Neutrophil (primary cell): ENCODE measurements around the gene QSOX1.

ENCODE experiments used
- H3K27ac ChIP-seq: fragments of 200-600 bp; sonication (generic); 2 replicates; pipeline ENCODE4 v1.5.1; 2016; ENCODE audit warnings: mild to moderate bottlenecking, moderate library complexity
- H3K27me3 ChIP-seq: fragments of 200-600 bp; sonication (generic); 2 replicates; pipeline ENCODE4 v1.6.0; 2016; ENCODE audit warnings: mild to moderate bottlenecking
- H3K36me3 ChIP-seq: fragments of 200-600 bp; sonication (generic); 2 replicates; pipeline ENCODE4 v1.5.1; 2017
- H3K4me1 ChIP-seq, 2 experiments: fragments of 200-600 bp in 1 of 2; sonication (generic) in 1 of 2; 1 replicate in 1 of 2; 2 replicates in 1 of 2; pipeline versions ENCODE4 v1.5.1 to v1.6.1; 2013 to 2016; ENCODE audit warnings: low read depth in 1 of 2, low read length in 1 of 2, mild to moderate bottlenecking in 1 of 2, moderate library complexity in 1 of 2; ENCODE audit not compliant: control insufficient read depth in 1 of 2, insufficient read depth in 1 of 2
- H3K4me3 ChIP-seq, 2 experiments: fragments of 200-600 bp in 1 of 2; sonication (generic) in 1 of 2; 1 replicate in 1 of 2; 2 replicates in 1 of 2; pipeline ENCODE4 v1.5.1; 2013 to 2016; ENCODE audit warnings: low read depth in 1 of 2, low read length in 1 of 2, mild to moderate bottlenecking in 1 of 2, moderate library complexity in 1 of 2
- H3K9me3 ChIP-seq: fragments of 200-600 bp; sonication (generic); 2 replicates; pipeline ENCODE4 v1.5.1; 2016
- TF ChIP-seq, protein P1 (sequence below): fragments of 200-600 bp; sonication (generic); IDR thresholded peaks from 2 replicates; pipeline ENCODE4 v1.5.1; 2016; ENCODE audit warnings: antibody characterized with exemption

QSOX1 gene

DNA sequence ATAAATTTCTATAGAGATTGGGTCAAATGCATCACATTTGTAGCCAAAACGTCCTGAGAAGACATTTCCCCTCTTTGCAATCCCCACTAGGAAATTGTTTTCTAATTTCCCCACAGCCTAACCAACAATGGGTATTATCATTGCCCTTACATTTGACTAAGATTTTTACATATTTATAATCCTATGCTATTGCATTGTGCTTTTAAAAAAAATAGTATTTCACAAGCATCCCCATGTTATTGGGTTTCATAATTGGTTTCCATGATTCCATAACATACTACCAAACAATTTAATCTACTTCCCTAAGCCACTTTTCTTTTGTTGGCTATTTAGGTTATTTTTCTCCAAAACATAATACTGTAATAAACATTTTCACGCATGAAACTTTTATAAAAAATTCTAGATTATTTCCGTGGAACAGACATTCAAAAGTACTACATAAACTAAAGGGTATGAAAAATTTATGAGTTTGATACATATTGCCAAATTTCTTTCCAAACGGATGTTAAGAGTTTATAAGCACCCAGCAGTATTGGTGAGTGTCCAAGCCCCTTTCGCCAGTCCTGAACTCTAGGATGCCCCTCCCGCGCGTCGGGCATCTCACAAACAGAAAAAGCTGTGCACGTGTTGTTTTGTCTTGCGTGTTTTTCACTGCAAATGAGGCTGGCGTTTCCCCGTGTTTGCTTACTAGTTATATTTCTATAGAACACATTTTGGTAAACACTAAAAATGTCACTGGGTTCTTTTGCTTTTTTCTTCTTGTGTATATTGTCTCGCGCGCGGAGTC, 73.4 kb downstream of the QSOX1 start:
- TF ChIP-seq, protein P1, sequence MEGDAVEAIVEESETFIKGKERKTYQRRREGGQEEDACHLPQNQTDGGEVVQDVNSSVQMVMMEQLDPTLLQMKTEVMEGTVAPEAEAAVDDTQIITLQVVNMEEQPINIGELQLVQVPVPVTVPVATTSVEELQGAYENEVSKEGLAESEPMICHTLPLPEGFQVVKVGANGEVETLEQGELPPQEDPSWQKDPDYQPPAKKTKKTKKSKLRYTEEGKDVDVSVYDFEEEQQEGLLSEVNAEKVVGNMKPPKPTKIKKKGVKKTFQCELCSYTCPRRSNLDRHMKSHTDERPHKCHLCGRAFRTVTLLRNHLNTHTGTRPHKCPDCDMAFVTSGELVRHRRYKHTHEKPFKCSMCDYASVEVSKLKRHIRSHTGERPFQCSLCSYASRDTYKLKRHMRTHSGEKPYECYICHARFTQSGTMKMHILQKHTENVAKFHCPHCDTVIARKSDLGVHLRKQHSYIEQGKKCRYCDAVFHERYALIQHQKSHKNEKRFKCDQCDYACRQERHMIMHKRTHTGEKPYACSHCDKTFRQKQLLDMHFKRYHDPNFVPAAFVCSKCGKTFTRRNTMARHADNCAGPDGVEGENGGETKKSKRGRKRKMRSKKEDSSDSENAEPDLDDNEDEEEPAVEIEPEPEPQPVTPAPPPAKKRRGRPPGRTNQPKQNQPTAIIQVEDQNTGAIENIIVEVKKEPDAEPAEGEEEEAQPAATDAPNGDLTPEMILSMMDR = no peak

DNA sequence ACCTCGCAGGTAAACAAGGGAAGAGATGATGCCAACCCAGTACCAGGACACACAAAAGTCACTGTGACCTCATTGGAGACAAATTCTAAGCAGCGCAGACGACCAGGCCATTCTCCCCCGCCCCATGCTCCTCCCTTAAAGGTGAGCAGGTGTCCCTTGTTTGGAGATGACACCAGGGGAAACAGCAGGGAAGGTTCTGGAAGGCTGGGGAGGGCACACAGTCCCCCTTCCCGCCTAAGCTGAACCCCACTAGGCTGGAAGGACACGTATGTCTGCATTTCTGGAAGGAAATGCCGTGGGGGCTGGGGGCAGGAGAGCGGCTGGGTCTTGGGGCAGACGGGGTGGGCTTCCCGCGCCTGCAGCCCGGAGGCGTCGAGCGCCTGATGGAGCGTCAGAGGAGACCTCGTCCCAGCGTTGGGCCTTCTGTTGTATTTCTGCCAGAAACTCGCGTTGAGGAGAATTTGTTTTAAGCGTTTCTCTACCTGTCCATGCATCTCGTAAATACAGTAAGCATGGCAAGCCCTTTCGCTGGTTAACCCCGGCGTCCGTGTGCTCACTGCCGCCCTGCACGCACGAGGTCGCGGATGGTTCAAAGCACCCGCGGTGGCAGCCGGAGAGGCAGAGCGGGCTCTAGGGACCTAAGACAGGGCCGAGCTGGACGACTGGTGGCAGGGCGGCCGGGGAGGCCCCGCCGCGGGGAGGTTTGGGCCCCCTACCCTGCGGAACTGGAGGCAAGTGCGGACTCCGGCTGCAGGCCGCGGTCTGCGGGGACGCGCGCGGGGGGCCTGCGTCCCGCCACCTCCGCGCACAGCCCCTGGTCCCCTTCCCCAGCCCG, 74.2 kb downstream of the QSOX1 start:
- TF ChIP-seq, protein P1 = no peak
- H3K27ac ChIP-seq = no peak overlapping the region
- H3K4me3 ChIP-seq = peak overlapping the region; percentile 69 to 80

More for the DNA sequence above, 73.4 kb downstream of the QSOX1 start:
- Histone ChIP-seq H3K4me1 (peaks cover 30 to 50% of the 10 kb centered on the region in 2 experiments), H3K27ac (no peak overlapping the region), H3K9me3 (no peaks in the 10 kb centered on the region), H3K4me3 (peak overlapping the region in 1 of 2 experiments; percentile 80), H3K27me3 (peaks cover 100% of the 10 kb centered on the region), H3K36me3 (no peaks in the 10 kb centered on the region)

DNA sequence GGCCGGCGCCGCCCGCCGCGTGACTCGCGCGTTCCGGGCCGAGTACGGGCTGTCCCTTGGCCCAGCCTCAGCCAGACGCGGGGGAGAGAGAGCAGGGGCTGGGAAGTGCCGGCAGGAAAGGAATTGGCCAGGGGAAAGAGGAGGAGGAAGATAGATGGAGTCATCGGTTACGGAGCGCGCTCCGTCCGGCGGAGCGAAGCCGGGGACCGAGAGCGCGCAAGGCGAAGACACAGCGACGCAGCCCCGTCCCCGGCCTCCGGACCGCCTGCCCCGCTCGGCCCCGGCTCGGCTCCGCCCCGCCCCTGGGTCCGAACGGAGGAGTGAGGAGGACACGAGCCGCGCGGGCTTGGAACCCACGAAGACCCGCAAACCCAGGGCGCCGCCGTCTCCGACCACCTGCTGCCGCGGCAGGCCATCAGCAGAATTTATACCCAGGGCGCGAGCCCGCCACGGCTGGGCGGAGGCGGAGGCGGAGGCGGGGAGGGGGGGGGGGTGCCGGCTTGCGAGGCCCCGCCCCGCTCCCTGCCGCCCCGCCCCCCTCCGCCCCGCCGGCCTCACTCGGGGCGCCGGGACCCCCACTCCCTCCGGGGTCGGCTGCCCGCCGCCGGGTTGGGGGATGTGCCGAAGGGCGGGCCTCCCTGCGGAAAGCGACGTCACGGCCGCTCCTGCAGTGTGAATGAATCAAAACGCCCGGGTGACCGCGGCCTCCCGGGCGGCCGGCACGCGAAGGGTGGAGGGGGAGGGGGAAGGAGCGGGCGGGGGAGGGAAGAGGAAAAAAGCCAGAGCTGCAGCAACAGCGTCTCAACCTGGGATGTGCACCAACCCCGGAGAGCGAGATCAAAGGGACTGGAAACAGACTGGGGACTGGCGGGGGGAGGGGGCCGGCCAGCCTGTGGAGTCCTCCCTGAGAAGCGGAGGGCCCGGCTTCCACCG, 75.1 kb downstream of the QSOX1 start, which contains the start of gene LHX4:
TSS of gene LHX4 (plus strand) at position 782 of the 933 bp plus-strand sequence. CDS start 266 bp downstream, outside the sequence.
- Histone ChIP-seq H3K9me3 (no peaks in the 10 kb centered on the region), H3K27me3 (peaks cover 100% of the 10 kb centered on the region), H3K36me3 (no peaks in the 10 kb centered on the region), H3K4me1 (peaks cover 46 to 67% of the 10 kb centered on the region in 2 experiments), H3K4me3 (peak within 1 kb of the TSS; percentile 69 to 80), H3K27ac (no peak within 1 kb of the TSS)
- TF ChIP-seq, protein P1 = no peak

More for the DNA sequence above, 74.2 kb downstream of the QSOX1 start:
- Histone ChIP-seq H3K27me3 (peaks cover 100% of the 10 kb centered on the region), H3K9me3 (no peaks in the 10 kb centered on the region), H3K4me1 (peaks cover 38 to 58% of the 10 kb centered on the region in 2 experiments), H3K36me3 (no peaks in the 10 kb centered on the region)

DNA sequence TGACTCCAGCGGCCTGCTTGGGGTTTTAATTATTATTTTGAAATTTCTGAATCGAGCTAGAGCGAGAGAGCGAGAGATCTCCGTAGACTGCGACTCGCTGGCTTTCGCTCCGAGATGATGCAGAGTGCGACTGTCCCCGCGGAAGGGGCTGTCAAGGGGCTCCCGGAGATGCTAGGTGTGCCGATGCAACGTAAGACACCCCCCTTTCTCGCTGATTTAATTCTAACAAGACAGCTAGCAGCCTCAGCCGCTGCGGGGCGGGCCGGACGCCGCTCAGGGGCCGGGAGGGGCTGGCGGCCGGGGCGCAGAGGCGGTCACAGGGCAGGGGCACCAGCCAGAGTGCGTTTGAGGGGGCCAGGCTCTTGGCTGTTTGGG, 75.7 kb downstream of the QSOX1 start:
- Histone ChIP-seq H3K27me3 (peaks cover 100% of the 10 kb centered on the region), H3K9me3 (no peaks in the 10 kb centered on the region), H3K4me1 (peaks cover 53 to 73% of the 10 kb centered on the region in 2 experiments)

More for the DNA sequence above, 75.7 kb downstream of the QSOX1 start:
- no peaks in the 10 kb centered on the region for H3K36me3 ChIP-seq
- peak overlapping the region; percentile 69 to 80 for H3K4me3 ChIP-seq
- no peak overlapping the region for H3K27ac ChIP-seq
- TF ChIP-seq, protein P1 = no peak
